GM18870 (cell line): ENCODE results near the gene MEX3C.
A peak's percentile ranks its signal among the peaks of the same experiment; 100 is the strongest.

ENCODE experiments used
- ATAC-seq: cut with Tn5 transposase; IDR thresholded peaks from one replicate; pipeline ENCODE4 v1.9.1; 2021; ENCODE audit warnings: moderate library complexity; ENCODE audit not compliant: unreplicated experiment

The MEX3C gene

DNA sequence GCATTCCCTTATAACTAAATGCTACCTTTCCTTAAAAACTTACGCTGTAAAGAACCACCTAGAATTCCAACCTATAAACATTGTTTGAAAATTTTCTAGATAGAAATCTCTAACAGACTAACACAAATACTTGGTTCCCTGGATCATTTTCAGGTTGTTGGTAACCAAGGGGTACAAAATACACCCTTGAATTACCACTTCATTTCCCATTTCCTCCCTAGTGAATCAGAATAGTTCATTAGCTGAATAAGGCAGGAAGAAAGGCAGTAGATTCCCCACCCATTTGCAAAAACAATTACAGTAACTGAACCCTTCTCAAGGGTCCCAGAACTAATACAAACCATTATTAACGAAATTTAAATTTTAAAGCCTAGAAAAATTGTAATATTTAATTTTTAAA lies 5.5 kb downstream of the MEX3C start:
- ATAC-seq, result no peak

DNA sequence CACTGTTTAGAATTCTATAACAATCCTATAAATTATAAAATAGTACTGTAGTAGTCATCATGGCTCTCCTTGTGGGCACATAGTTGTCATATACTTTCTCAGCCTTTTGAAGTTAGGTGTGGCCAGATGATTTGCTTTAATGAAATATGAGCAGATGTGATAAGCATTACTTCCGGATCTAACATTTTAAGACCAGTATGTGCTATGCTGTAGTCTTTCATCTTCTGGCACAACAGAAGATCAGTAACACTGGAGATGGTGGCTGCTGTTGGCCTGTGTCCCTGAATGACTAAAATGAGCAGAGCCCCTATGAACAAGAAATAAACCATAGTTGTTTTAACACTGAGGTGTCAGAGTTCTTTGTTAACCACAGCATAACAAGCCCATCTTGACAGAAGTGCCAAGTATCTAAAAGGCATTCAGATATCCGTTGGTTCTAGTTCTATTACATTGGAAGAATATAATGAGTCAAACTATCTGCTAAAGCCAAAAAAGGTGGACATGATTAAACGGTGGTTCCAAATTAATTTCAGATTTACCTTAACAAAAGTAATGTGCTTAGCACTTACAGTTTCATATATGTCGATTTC lies 6.3 kb downstream of the MEX3C start:
- no peak for ATAC-seq

DNA sequence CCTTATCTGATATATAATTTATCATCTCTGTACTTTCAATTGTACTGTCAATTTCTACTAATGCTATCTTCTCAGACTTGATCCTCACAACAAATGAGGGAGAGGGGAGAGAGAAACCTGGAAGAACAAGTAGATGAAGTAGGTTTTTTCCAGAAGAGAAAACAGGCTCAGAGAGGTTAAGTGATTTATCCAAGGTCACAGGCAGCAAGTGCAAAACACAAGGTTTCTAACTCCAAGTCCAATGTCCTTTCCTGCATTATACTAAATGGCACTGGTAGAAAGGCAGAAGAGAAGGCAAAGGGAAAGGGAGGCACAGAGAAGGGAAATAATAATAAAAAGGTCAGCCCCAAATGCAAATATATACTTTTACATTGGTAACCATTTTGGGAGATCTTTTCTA lies 7.5 kb downstream of the MEX3C start:
- ATAC-seq, result no peak

DNA sequence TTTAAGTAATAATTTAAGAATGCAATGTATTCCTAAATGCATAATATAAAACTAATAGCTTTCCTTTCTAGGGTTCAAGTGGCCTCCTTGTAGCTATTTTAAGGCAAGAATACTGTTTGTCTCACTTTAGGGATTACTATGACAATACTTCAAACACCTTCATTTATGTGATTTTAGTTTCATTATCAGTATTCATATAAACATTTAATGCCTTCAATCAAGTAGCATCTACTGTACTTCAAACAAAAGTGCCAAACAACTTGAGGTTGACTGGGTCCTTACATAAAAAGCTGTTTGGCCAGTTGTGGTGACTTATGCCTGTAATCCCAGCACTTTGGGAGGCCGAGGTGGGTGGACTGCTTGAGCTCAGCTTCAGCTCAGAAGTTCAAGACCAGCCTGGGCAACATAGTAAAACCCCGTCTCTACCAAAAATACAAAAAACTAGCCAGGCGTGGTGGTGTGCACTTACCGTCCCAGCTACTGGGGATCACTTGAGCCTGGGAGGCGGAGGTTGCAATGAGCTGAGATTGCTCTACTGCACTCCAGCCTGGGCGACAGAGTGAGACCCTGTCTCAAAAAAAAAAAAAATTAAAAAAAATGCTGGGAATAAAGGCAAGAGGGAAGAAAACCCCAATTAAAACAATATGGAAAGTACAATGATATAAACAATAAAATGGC lies 9.3 kb downstream of the MEX3C start:
- ATAC-seq, result peak; percentile 45

DNA sequence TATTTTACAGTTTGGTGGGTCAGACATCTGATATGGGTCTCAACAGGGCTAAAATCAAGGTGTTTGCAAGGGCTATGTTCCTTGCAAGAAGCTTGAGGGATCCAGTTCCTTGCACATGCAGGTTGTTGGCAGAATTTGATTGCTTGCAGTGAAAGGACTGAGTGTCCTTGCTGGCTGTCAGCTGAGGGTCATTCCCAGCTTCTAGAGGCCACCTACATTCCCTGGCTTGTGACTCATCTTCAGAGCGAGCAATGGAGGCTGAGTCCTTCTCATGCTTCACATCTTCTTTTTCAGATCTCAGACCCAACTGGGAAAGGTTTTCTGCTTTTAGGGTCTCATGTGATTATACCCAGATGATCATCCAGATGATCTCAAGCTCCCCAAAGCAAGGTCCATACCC lies 12.4 kb downstream of the MEX3C start:
- ATAC-seq, result no peak

DNA sequence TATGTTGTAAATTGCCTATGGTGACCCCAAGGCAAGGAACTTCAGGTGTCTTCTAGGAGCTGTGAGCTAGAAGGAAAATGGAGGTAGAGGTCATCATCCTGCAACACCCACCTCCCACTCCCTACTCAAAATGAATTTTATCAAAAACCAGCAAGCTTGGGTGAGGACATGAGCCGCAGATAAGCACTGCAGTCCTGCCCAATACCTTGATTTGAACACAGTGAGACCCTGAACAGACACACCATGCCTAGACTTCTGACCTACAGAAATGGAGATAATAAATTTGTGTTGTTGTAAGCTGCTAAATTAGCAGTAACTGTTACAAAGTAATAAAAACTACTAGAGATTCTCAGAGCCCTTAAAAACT lies 13.4 kb downstream of the MEX3C start:
- no peak for ATAC-seq

DNA sequence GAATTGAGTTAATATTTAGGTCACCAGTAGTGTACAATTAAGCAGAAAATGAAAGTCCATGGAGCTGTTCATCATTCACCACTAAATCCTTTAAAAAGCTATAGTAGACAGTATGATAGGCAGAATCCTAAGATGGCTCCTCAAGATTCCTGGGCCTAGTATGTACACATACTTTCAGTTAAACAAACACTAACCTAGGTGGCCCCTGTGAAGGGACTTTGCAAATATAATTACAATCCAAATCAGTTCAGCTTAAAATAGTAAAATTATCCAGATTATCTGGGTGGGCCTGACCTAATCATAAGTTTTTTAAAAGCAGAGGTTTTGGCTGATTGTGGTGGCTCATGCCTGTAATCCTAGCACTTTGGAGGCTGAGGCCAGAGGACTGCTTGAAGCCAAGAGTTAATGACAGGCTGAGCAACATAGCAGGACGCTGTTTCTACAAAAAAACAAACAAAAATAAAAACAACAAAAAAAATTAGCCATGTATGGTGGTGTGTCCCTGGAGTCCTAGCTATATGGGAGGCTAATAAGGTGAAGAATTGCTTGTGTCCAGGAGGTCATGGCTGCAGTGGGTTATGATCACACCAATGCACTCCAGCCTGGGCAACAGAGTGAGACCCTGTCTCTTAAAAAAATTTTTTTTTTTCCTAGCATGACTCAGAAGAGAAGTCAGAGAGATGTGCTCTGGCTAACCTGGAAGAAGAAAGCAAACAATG lies 13.9 kb downstream of the MEX3C start:
- ATAC-seq, result no peak

DNA sequence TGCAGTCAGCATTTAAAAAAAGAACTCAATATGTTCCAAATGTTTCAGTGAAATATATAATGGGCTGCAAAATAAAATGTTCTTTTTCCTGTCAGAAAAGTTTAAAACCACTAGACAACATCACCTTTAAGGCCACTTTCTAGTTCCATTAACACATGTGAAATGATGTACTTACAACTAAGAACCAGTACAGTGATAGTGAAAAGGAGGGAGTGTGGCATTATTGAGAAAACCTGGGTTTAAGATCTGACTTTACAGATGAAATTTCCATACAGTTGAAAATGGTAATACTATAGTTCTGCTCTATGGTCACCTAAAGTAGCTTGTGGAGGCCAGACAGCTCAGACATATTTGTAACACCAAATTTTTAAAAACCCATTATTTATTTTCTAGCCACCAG lies 14.7 kb downstream of the MEX3C start:
- no peak for ATAC-seq

DNA sequence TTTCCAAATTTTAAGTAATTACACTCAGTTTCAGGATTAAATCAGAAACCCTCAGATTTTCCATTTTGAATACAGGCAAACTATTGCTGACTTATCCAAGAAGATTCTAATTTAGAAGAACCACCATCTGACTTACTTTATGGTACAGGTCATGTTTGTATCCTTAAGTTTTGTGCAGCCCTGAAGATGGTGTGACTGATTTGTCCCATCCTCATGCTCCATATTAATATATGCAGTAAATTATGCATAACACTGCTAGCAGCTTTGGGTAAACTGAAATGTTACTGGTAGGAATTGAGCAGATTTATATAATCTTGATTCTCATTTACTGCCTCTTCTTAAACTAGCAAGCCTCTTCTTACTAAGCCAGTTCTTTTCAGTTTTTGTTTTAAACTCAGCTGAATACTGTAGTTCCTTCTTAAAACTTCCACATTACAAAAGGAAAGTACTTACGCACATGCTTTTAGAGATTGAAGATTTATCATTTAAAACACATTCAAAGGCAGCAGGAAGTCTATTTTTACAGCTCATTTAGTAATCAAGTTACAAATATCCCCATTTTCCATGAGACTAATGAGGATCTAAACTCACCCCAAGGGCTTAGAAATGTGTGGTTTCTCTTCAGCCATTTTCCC lies 25.7 kb downstream of the MEX3C start:
- no peak for ATAC-seq

DNA sequence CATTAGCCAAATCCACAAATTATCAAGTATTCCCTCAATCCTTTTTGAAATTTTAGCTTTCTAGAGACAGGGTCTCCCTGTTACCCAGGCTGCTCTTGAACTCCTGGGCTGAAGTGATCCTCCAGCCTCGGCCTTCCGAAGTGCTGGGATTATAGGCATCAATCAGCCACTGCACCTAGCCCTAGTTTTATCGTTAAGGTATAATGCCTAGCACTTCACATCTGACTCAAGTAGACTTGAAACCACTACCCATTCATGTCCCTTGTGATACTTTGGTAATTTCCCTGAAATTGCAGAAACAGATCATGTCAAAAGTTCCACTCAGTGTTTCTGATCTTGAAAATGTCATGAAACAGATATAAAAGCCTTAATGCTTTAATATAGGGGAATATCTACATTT lies 26.3 kb downstream of the MEX3C start:
- peak; percentile 48 for ATAC-seq

DNA sequence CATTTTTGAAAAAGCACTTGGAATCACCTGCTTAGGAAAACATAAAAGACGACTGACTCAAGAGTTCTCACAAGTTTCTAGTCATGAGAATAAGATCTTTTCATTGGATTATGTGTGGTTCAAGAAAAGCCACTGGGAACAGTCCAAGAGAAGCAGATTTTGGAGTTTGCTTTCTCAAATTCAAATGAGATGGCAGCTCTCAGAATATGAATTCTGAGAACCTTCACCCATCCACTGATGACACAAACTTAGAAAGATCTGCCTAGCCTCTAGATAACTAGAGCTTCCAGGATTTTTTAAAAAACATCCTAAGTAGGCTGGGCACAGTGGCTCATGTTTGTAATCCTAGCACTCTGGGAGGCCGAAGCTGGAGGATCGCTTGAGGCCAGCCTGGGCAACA lies 26.8 kb downstream of the MEX3C start:
- ATAC-seq, result no peak

DNA sequence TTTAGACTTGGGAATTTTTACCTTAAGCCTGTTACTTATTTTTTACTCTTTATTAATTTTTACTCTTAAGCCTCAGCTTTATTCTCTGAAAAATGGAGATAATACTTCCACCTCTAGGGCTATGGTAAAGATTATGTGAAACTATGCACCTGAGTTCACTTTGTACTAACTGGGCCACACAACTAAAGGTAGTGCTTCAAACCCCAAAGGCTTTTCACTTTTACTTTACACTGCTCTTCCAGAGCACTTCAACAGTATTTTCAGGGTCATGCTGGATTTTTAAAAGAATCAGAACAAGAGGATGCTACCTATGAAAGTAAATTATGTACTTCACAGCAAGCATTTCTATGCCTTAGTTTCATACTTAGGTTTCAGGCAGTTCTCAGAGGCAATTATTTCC lies 27.8 kb downstream of the MEX3C start:
- ATAC-seq, result no peak

DNA sequence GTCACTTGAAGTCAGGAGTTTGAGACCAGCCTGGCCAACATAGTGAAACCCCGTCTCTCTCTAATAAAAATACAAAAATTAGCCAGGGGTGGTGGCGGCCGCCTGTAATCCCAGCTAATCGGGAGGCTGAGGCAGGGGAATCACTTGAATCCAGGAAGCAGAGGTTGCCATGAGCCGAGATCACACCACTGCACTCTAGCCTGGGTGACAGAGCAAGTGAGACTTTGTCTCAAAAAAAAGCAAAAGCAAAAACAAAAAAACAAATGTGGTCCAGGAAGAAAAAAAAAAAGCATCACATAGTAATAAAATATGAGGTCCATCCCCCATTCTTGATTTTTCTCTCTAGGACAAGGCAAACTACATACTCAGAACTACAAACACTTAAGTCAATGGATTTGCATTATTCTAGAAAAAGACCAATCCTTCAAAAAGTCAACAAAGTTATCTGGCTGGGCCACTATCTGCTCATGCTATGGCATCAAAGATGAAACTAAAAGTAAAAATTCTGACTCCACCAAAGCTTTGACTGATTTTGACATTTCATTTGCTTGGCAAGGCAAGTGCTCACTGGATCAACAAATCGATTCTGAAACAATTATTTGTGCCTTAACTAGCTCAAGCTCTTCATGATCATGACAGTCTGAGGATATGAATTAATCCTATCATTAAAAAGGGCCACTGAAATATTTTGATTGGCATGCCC lies 28.4 kb downstream of the MEX3C start:
- ATAC-seq, result no peak

DNA sequence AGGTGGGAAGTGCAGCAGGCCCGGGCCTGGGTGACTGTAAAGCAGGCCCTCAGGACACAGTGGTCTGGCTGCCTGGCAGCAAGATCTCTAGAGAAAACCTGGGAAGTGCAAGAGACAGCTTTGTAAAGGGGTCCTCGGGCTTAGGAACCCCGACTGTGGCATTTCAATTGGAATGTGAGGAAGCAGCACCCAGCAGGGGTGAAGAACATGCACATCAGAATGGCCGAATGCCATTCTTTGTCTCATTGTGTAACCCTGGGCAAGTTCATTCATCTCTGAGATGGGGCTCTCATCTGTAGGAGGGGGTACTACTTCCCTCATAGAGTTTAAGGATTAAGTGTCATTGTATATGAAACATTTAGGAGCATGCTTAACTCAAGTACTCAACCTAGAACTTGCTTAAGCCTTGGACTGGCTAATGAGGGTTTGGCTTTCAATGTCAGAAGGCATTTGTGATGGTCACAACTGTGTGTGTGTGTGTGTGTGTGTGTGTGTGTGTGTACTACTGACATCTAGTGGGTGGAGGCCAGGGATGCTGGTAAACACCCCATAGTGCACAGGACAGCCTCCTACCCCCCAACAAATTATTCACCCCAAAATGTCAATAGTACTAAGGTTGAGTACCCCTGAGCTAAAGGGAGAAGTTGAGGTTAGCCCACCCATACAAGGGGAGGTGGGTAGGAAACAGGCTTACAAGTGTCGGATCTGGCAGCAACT lies 29.3 kb downstream of the MEX3C start:
- ATAC-seq, result no peak

DNA sequence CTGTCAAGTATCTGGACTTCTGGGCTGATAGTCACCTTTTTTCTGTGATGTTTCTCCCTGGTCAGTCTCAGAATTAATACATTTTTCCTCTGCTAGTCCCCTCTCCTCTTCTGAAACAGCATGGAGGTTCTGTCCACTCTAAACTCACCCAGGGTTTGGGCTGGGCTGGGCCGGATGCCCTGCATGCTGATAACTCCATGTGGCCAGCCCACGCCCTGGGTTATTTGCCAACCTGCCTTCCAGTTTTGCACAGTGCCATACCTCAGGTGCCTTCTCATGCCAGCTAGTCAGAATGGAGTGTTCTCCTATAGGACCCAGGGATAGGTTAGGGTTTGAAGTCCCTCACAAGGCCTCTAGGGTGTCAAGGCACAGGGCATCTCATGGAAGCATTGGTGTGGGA lies 32.2 kb downstream of the MEX3C start:
- no peak for ATAC-seq

DNA sequence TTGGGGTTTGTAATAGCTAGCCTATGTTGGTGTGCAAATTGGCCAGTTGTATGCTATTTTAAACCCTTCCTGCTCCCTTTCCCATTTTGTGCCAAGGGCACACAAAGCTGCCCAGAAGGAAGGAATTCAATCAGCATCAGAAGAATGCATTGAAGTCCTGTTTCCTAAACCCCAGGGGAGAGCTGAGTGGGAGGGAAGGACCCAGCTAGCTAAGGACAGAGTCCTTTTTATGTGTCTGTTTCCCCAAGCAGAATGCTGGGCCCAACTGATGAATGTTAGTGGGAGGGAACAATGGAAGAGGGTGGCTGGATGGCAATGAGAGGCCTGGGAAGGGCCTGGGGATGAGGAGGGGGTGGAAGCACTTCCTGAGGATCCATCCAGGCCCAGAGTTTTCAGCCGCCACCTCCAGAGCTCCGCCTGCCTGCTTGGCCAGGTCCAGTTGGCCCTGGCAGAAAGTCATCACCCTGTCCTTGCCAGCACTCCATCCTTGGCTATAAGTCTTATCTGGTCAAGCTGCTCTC lies 32.7 kb downstream of the MEX3C start:
- ATAC-seq, result no peak

DNA sequence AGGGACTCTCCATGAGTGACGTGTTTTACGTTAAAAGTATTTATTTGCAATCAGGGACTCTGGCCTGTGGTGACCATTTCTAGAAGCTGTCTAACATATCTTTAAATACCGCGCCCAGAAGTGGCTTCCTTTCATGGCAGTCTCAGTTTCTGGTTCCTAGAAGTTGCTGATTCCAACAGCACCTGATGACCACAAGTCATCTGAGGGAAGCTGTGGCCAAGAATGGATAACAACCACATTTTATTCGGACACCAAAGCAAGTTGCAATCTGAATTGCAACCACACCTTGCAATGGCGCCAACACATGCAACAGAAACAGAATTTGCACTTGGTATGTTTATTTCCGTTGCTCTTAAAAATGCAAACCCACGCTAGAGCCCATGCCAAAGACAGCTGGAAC lies 33.1 kb downstream of the MEX3C start:
- ATAC-seq, result no peak

DNA sequence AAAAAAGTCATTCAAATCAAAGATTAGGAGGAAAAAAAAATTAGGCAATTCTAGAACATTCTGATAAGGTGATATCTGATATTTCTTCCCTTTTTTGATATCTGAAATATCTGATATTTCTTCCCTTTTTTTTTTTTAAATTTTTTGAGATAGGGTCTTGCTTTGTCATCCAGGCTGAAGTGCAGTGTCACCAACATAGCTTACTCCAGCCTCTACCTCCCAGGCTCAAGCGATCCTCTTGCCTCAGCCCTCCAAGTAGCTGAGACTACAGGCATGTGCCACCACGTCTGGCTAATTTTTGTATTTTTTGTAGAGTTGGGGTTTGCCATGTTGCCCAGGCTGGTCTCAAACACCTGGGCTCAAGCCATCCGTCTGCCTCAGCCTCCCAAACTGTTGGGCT lies 33.9 kb downstream of the MEX3C start:
- ATAC-seq, result no peak

DNA sequence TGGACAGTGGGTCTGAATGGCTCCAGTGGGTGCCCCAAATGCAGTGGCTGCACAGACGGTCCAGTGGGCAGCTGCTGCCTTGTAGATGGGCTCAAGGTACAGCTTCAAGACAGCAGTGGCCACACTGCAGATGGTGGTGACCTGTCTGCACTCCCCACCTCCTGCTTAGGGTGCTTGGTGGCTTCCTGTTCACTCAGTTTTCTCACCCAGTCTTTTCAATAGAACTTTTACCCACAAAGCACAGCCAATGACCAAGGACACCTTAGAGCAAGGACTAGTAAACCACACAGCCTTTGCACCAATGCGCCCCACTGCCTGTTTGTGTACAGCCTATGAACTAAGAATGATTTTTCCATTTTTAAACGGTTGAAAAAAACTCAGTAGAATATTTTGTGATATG lies 34.9 kb downstream of the MEX3C start:
- ATAC-seq, result no peak

DNA sequence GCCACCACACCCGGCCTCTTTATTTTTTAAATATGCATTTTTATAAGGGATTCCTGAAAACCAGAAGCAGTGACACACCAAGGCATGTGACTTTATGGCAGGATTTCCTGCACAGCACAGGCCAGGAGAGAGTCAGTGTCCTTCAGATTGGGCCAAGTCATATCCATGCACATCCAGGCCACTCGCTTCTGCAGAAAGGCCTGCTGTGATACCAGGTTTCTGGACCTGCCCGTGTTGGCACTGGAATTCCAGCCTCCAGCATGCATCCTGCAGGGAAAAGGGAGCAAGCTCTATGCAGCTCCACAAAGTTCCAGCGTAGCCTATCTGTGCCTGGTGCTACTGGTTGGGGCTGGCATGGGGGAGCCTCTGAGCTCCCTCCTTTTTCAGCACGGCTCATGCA lies 36.8 kb downstream of the MEX3C start:
- no peak for ATAC-seq

DNA sequence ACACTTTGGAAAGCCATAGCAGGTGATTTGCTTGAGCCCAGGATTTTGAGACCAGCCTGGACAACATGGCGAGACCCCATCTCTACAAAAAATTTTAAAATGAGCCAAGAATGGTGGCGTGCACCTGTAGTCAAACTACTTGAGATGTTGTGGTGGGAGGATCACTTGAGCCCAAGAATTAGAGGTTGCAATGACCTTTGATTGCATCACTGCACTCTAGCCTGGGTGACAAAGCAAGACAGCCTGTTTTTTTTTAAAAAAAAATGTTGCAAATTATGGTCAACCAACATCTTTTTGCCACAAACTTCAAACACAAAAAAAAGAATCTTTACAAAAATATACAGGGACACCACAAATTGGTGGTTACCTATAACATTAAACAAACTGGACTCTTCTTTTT lies 40.3 kb downstream of the MEX3C start:
- ATAC-seq, result no peak
